GM19351 (cell line): Measurements from ENCODE around the gene UGT1A8.

Experiments
- ATAC-seq: cut with Tn5 transposase; IDR thresholded peaks from one replicate; pipeline ENCODE4 v1.9.1; 2021; ENCODE audit warnings: mild to moderate bottlenecking, moderate library complexity; ENCODE audit not compliant: unreplicated experiment

Gene UGT1A8

GRCh38 chr2:233758141-233758540 lies 140.7 kb downstream of the UGT1A8 start:
- no peak for ATAC-seq

DNA sequence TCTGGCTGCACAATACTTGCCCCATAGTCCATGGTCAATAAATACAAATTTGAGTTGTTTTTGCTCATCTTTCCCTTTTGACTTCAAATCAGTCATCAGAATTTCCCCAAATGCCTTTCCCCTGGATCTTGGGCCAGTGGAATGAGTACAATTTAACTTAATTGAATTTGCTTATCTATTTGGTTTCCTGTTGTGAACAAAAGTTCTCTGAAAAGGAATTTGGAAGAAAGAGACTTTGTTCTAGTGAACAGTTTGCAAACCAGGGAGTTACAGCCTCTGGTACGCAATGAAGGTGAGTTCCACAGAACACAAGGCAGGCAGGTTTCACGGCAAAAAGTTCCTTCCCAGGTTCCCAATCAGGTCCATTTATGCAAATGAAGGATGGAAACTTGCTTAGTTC lies 141.4 kb downstream of the UGT1A8 start:
- ATAC-seq, result no peak

GRCh38 chr2:233760043-233760442 lies 142.6 kb downstream of the UGT1A8 start, which contains the start of gene UGT1A1:
Gene UGT1A1, plus strand, starts transcription at chr2:233760270. Its CDS starts 18 bp downstream, at chr2:233760288.
- ATAC-seq, result no peak

DNA sequence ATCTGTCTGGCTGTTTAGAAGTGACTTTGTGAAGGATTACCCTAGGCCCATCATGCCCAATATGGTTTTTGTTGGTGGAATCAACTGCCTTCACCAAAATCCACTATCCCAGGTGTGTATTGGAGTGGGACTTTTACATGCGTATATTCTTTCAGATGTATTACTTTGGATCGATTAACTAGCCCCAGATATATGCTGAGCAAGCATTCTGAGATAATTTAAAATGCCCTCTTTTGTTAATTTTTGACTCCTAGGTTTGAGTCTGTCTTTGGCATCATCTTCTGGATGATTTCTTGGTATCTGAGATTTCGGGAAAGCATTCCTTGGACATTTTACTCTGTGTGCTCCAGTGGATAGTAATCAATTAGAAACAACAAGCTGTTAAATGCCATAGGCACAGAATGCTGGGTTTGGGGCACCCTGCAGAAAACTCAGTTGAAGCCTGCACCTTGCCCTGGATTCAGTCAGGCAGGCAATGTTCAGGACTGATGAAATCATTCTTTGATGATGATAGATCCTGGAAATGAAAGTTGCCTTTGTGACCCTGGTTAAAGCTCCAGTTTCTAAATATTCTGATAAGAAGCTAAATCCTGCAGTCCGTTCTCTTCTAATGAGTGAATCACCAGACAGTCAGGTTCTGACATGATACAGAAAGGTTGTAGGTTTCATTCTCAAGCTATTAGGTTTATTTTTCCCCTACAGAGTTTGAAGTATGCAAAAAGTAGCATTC lies 143.8 kb downstream of the UGT1A8 start:
- no peak for ATAC-seq

GRCh38 chr2:233764264-233764663 lies 146.8 kb downstream of the UGT1A8 start:
- no peak for ATAC-seq

DNA sequence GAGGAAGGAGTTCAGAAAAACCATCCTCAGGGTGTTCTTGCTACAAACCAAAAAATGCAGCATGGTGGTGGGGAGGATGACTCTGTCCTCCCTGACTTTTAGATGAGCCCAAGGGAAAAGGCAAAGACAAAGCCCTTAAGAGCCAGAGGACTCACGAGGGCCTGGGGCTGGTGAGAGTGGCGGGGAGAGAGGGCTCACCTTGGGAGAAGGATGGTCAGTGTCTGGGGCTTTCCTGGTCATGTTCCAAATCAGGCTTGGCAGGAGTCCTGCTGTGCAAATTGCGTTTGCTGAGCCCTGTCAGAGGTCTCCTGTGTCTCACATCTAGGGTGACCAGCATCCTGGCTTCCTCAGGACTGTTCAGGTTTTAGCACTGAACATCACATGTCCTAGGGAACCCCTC lies 147.3 kb downstream of the UGT1A8 start:
- no peak for ATAC-seq

DNA sequence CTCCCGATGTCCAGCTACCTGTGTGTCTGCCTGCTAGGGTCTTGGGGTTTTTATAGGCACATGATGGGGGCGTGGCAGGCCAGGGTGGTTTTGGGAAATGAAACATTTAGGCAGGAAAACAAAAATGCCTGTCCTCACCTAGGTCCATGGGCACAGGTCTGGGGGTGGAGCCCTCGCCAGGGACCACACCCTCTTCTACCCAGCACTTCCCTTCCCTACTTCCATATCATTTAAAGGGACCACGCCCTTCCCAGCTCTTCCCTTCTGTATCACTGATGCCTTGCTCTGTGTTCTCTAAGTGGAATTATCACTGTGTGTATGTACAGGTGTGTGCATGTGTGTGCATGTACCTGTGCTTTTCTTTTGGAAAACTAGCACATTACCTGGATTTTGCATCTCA lies 149.0 kb downstream of the UGT1A8 start:
- no peak for ATAC-seq

DNA sequence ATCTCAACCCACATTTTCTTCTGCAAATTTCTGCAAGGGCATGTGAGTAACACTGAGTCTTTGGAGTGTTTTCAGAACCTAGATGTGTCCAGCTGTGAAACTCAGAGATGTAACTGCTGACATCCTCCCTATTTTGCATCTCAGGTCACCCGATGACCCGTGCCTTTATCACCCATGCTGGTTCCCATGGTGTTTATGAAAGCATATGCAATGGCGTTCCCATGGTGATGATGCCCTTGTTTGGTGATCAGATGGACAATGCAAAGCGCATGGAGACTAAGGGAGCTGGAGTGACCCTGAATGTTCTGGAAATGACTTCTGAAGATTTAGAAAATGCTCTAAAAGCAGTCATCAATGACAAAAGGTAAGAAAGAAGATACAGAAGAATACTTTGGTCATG lies 150.6 kb downstream of the UGT1A8 start:
- ATAC-seq, result no peak

GRCh38 chr2:233769260-233769659 lies 151.8 kb downstream of the UGT1A8 start:
- no peak for ATAC-seq

- ATAC-seq, result no peak
Measured at GRCh38 chr2:233772153-233772552, 154.7 kb downstream of the UGT1A8 start.

GRCh38 chr2:233772583-233772982 lies 155.2 kb downstream of the UGT1A8 start:
- ATAC-seq, result no peak

DNA sequence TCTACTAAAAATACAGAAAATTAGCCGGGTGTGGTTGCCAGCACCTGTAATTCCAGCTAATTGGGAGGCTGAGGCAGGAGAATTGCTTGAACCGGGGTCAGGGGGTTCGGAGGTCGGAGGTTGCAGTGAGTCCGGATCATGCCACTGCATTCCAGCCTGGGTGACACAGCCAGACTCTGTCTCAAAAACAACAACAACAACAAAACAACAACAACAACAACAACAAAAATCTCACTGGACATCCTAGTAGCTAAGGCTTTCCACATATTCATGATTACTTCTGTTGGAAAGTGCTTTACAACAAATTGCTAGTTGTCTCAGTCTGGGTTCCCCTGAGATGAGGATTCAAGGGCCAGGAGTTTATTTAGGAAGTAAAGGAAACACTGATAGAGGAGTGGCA lies 156.4 kb downstream of the UGT1A8 start:
- no peak for ATAC-seq

- no peak for ATAC-seq
Measured at GRCh38 chr2:233775414-233775813, 158.0 kb downstream of the UGT1A8 start.

GRCh38 chr2:233778030-233778429 lies 160.6 kb downstream of the UGT1A8 start, which contains the start of gene MROH2A:
Gene MROH2A, plus strand, starts transcription at chr2:233778330. Its CDS starts 1,029 bp downstream, at chr2:233779359.
- no peak for ATAC-seq

DNA sequence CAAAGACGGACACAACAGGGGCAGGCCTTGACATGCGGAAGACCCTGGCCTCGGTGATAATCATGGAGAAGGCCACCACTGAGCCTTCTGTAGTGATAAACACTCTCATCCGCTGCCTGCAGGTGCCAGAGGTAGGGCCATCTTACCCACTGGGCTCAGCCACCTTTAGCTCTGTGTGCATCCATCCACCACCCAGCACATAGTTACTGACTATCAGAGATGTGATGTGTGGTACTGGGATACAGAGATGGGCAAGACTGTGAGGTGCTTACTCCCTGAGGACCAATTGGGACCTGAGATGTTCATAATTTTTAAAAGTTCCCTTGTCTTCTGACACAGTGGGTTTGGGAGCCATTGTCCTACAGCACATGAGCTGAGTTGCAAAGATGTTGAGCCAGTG lies 162.3 kb downstream of the UGT1A8 start:
- no peak for ATAC-seq

DNA sequence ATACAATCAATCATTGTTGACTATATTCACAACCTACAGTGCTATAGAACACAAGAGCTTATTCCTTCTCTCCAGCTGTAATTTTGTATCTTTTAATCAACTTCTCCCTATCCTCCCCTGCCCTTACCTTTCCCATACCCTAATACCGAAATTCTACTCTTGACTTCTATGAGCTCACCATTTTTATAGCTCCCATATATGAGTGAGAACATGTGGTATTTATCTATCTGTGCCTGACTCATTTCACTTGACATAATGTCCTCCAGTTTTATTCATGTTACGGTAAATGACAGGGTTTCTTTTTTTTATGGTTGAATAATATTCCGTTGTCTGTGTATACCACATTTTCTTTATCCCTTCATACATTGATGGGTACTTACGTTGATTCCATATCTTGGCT lies 163.3 kb downstream of the UGT1A8 start:
- ATAC-seq, result no peak

- ATAC-seq, result no peak
Measured at GRCh38 chr2:233789554-233789953, 172.1 kb downstream of the UGT1A8 start.

GRCh38 chr2:233791151-233791882 lies 173.9 kb downstream of the UGT1A8 start:
- ATAC-seq, result no peak

GRCh38 chr2:233791883-233792329 lies 174.5 kb downstream of the UGT1A8 start:
- no peak for ATAC-seq

DNA sequence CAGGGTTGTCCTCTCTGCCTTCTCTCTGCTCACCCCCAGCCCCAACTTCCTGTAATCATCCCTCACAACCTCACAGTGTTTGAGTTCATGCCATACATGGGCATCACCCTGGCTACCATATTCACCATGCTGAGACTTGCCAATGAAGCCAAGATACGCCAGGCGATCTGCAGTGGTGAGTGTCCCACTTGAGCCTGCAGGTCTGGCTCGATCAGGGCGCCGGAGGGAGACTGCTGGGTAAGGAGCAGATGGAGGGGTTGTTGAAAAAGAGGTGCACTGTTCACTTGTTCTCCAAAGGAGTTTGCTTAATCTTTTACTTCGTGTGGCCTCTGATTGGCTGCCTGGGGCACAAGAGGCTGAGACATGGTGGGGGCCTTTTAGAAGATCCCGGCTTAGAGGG lies 175.3 kb downstream of the UGT1A8 start:
- ATAC-seq, result no peak

- ATAC-seq, result no peak
Measured at GRCh38 chr2:233793465-233794127, 176.2 kb downstream of the UGT1A8 start.
